ENCODE measurements around the gene FAM228A.

Gene FAM228A

GRCh38 chr2:24183366-24184069, 8.7 kb downstream of the FAM228A start:
- H3K9ac ChIP-seq (ENCODE audit: low read length), result no peak overlapping the region
- H3K27me3 ChIP-seq (ENCODE audit: low read length), result no peaks in the 10 kb centered on the region
- no peaks in the 10 kb centered on the region for H3K36me3 ChIP-seq (ENCODE audit: low read length)
- no peaks in the 10 kb centered on the region for H3K79me2 ChIP-seq (ENCODE audit: insufficient read depth, low read length)
- no peak for TF ChIP-seq EZH2phosphoT487 (conservative IDR thresholded peaks at IDR 0.05; ENCODE audit: low read length)
- TF ChIP-seq, protein P1, sequence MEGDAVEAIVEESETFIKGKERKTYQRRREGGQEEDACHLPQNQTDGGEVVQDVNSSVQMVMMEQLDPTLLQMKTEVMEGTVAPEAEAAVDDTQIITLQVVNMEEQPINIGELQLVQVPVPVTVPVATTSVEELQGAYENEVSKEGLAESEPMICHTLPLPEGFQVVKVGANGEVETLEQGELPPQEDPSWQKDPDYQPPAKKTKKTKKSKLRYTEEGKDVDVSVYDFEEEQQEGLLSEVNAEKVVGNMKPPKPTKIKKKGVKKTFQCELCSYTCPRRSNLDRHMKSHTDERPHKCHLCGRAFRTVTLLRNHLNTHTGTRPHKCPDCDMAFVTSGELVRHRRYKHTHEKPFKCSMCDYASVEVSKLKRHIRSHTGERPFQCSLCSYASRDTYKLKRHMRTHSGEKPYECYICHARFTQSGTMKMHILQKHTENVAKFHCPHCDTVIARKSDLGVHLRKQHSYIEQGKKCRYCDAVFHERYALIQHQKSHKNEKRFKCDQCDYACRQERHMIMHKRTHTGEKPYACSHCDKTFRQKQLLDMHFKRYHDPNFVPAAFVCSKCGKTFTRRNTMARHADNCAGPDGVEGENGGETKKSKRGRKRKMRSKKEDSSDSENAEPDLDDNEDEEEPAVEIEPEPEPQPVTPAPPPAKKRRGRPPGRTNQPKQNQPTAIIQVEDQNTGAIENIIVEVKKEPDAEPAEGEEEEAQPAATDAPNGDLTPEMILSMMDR (IDR thresholded peaks at IDR 0.05; ENCODE audit: insufficient read depth, low read length, poor library complexity, severe bottlenecking), result no peak
- no peaks in the 10 kb centered on the region for H4K20me1 ChIP-seq (ENCODE audit: low read depth, low read length)
- no peaks in the 10 kb centered on the region for H3K9me2 ChIP-seq (replicated peaks; ENCODE audit: insufficient read depth, low read length)
- H3F3A ChIP-seq (ENCODE audit: insufficient read depth), result no peaks in the 10 kb centered on the region
- H3K9me3 ChIP-seq (ENCODE audit: insufficient read depth, low read length), result no peaks in the 10 kb centered on the region
- H2AFZ ChIP-seq (ENCODE audit: low read depth, low read length, severe bottlenecking), result no peak overlapping the region
- H3K4me2 ChIP-seq (ENCODE audit: low read depth, low read length, poor library complexity, severe bottlenecking), result no peak overlapping the region
- no peak overlapping the region for H3K27ac ChIP-seq (ENCODE audit: low read depth, low read length)
- no peak overlapping the region for H3K4me3 ChIP-seq (ENCODE audit: insufficient read depth, low read length, poor library complexity, severe bottlenecking)

- Histone ChIP-seq H3K79me2 (ENCODE audit: insufficient read depth, low read length) (no peaks in the 10 kb centered on the region), H3K9me3 (ENCODE audit: insufficient read depth, low read length) (no peaks in the 10 kb centered on the region), H3K4me3 (ENCODE audit: insufficient read depth, low read length, poor library complexity, severe bottlenecking) (no peak overlapping the region), H3K4me2 (ENCODE audit: low read depth, low read length, poor library complexity, severe bottlenecking) (no peak overlapping the region), H3K9me2 (replicated peaks; ENCODE audit: insufficient read depth, low read length) (no peaks in the 10 kb centered on the region), H3K9ac (ENCODE audit: low read length) (no peak overlapping the region), H2AFZ (ENCODE audit: low read depth, low read length, severe bottlenecking) (no peak overlapping the region), H3K27ac (ENCODE audit: low read depth, low read length) (no peak overlapping the region), H3F3A (ENCODE audit: insufficient read depth) (no peaks in the 10 kb centered on the region), H3K27me3 (ENCODE audit: low read length) (no peaks in the 10 kb centered on the region), H4K20me1 (ENCODE audit: low read depth, low read length) (no peaks in the 10 kb centered on the region), H3K36me3 (ENCODE audit: low read length) (no peaks in the 10 kb centered on the region)
- no peak for TF ChIP-seq EZH2phosphoT487 (conservative IDR thresholded peaks at IDR 0.05; ENCODE audit: low read length)
- TF ChIP-seq, protein P1 (IDR thresholded peaks at IDR 0.05; ENCODE audit: insufficient read depth, low read length, poor library complexity, severe bottlenecking), result no peak
These were observed 14.7 kb downstream of the FAM228A start for GRCh38 chr2:24189551-24189950.

DNA sequence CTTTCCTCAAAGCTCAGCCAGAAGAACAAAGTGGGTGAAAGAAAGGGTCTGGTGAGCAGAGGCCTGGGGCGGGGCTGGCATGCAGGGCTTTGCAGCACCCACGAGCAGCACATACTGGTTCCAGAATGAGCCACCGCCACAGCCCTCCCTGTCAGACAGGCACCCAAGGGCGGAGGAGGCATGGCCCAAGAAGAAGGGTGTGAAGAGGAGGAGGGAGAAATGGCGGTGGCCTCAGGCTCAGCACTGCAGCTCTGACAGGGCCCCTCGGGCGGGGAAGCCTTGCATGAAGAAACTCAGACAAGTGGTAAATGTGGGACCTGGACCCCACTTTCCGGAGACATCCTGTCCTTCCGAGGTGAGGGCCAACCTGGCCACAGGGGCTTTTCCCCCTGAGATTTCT, 15.7 kb downstream of the FAM228A start:
- H3K9me3 ChIP-seq (ENCODE audit: insufficient read depth, low read length), result no peaks in the 10 kb centered on the region
- no peak overlapping the region for H3K27ac ChIP-seq (ENCODE audit: low read depth, low read length)
- no peaks in the 10 kb centered on the region for H3K9me2 ChIP-seq (replicated peaks; ENCODE audit: insufficient read depth, low read length)
- no peaks in the 10 kb centered on the region for H3K79me2 ChIP-seq (ENCODE audit: insufficient read depth, low read length)
- H3K4me2 ChIP-seq (ENCODE audit: low read depth, low read length, poor library complexity, severe bottlenecking), result no peak overlapping the region
- H2AFZ ChIP-seq (ENCODE audit: low read depth, low read length, severe bottlenecking), result no peak overlapping the region
- H3K36me3 ChIP-seq (ENCODE audit: low read length), result no peaks in the 10 kb centered on the region
- H3K9ac ChIP-seq (ENCODE audit: low read length), result no peak overlapping the region
- no peaks in the 10 kb centered on the region for H4K20me1 ChIP-seq (ENCODE audit: low read depth, low read length)
- TF ChIP-seq EZH2phosphoT487 (conservative IDR thresholded peaks at IDR 0.05; ENCODE audit: low read length), result no peak
- TF ChIP-seq, protein P1 (IDR thresholded peaks at IDR 0.05; ENCODE audit: insufficient read depth, low read length, poor library complexity, severe bottlenecking), result no peak
- H3F3A ChIP-seq (ENCODE audit: insufficient read depth), result no peaks in the 10 kb centered on the region
- no peaks in the 10 kb centered on the region for H3K27me3 ChIP-seq (ENCODE audit: low read length)
- no peak overlapping the region for H3K4me3 ChIP-seq (ENCODE audit: insufficient read depth, low read length, poor library complexity, severe bottlenecking)

All from SU-DHL-6 (cell line).